HG02973 (cell line): ENCODE data around the gene BCL10.
A peak's percentile ranks its signal among the peaks of the same experiment; 100 is the strongest.

Source experiments
- ATAC-seq: cut with Tn5 transposase; IDR thresholded peaks from one replicate; pipeline ENCODE4 v1.9.1; 2021; ENCODE audit warnings: moderate library complexity; ENCODE audit not compliant: unreplicated experiment

BCL10 gene

GRCh38 chr1:85300140-85300539 is 23.7 kb upstream of the BCL10 start:
- no peak for ATAC-seq

GRCh38 chr1:85297855-85298629 is 21.6 kb upstream of the BCL10 start:
- ATAC-seq, result peak; percentile 93

- no peak for ATAC-seq
Observed at GRCh38 chr1:85297538-85297854, 21.1 kb upstream of the BCL10 start.

- ATAC-seq, result no peak
Observed at GRCh38 chr1:85296980-85297379, 20.5 kb upstream of the BCL10 start.

GRCh38 chr1:85295654-85296053 is 19.2 kb upstream of the BCL10 start:
- no peak for ATAC-seq

GRCh38 chr1:85295006-85295431 is 18.6 kb upstream of the BCL10 start:
- ATAC-seq, result no peak

GRCh38 chr1:85290826-85291225 is 14.4 kb upstream of the BCL10 start:
- no peak for ATAC-seq

- no peak for ATAC-seq
Observed at GRCh38 chr1:85289848-85290335, 13.5 kb upstream of the BCL10 start.

GRCh38 chr1:85289207-85289847 is 12.9 kb upstream of the BCL10 start:
- ATAC-seq, result no peak

- no peak for ATAC-seq
Observed at GRCh38 chr1:85284202-85284601, 7.8 kb upstream of the BCL10 start.

GRCh38 chr1:85283475-85284199 is 7.2 kb upstream of the BCL10 start:
- ATAC-seq, result no peak

- ATAC-seq, result no peak
Observed at GRCh38 chr1:85282424-85282823, 6.0 kb upstream of the BCL10 start.

GRCh38 chr1:85280636-85281035 is 4.2 kb upstream of the BCL10 start:
- no peak for ATAC-seq

GRCh38 chr1:85279458-85280080 is 3.1 kb upstream of the BCL10 start:
- ATAC-seq, result no peak

GRCh38 chr1:85278853-85279314 is 2.5 kb upstream of the BCL10 start:
- ATAC-seq, result no peak

GRCh38 chr1:85277802-85278201 is 1.4 kb upstream of the BCL10 start:
- no peak for ATAC-seq

- ATAC-seq, result no peak
Observed at GRCh38 chr1:85276978-85277639, 677 bp upstream of the BCL10 start.

- ATAC-seq, result no peak
Observed at GRCh38 chr1:85275701-85276214, 674 bp downstream of the BCL10 start.

- no peak for ATAC-seq
Observed at GRCh38 chr1:85274969-85275453, 1.4 kb downstream of the BCL10 start.

- no peak for ATAC-seq
Observed at GRCh38 chr1:85273397-85273796, 3.0 kb downstream of the BCL10 start.
